22Rv1 (cell line): Measurements from ENCODE around the gene MXD1.

Experiments
- H3K27ac ChIP-seq: fragments of 450-650 bp; 2 replicates; pipeline ENCODE4 v1.5.1; 2017
- ZFX ChIP-seq: fragments of 450-650 bp; IDR thresholded peaks from 2 replicates; pipeline ENCODE4 v1.6.1; 2017; ENCODE audit warnings: antibody characterized with exemption, borderline replicate concordance
- TF ChIP-seq, protein P1 (sequence below): fragments of 450-650 bp; IDR thresholded peaks from 2 replicates; pipeline ENCODE4 v1.5.1; 2017; ENCODE audit warnings: mild to moderate bottlenecking

Gene MXD1, protein sequence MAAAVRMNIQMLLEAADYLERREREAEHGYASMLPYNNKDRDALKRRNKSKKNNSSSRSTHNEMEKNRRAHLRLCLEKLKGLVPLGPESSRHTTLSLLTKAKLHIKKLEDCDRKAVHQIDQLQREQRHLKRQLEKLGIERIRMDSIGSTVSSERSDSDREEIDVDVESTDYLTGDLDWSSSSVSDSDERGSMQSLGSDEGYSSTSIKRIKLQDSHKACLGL

GRCh38 chr2:69914950-69915945 lies at the start of gene MXD1:
TSS of gene MXD1 (plus strand) at chr2:69915109. CDS start at chr2:69915331, 222 bp downstream.
- H3K27ac ChIP-seq, result peak within 1 kb of the TSS; percentile 95
- TF ChIP-seq, protein P1, sequence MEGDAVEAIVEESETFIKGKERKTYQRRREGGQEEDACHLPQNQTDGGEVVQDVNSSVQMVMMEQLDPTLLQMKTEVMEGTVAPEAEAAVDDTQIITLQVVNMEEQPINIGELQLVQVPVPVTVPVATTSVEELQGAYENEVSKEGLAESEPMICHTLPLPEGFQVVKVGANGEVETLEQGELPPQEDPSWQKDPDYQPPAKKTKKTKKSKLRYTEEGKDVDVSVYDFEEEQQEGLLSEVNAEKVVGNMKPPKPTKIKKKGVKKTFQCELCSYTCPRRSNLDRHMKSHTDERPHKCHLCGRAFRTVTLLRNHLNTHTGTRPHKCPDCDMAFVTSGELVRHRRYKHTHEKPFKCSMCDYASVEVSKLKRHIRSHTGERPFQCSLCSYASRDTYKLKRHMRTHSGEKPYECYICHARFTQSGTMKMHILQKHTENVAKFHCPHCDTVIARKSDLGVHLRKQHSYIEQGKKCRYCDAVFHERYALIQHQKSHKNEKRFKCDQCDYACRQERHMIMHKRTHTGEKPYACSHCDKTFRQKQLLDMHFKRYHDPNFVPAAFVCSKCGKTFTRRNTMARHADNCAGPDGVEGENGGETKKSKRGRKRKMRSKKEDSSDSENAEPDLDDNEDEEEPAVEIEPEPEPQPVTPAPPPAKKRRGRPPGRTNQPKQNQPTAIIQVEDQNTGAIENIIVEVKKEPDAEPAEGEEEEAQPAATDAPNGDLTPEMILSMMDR, result no peak
- no peak for TF ChIP-seq ZFX

DNA sequence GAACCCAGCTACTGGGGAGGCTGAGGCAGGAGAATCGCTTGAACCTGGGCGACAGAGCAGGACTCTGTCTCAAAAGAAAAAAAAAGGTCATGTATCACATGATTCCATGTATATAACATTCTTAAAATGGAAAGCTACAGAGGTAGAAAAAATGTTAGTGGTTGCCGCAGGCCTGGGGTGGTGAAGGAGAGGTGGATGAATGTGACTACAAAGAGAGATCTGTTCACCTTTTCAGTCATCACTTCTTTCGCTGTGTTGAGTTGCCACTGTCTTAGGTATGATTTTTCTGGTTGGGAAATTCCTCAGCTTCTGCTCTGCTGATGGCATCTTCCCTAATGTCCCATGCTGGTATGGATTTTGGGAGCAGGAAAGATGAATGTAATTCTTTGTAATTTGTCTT lies 26.5 kb upstream of the MXD1 start:
- no peak overlapping the region for H3K27ac ChIP-seq
- TF ChIP-seq, protein P1, result no peak

DNA sequence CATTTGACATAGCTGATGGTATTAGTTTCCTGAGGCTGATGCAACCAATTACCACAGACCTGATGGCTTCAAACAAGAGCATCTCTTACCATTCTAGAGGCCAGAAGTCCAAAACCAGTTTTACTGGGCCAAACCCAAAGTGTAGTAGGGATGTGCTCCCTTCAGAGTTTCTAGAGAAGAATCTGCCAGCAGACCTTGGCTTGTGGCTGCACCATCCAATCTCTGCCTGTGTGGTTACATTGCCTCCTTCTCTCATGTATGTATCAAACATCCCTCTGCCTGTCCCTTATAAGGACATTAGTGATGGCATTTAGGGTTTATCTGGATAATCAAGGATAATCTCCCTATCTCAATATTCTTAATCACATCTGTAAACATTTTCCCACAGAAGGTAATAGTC lies 25.6 kb upstream of the MXD1 start:
- no peak overlapping the region for H3K27ac ChIP-seq
- TF ChIP-seq, protein P1, result no peak
- no peak for TF ChIP-seq ZFX

DNA sequence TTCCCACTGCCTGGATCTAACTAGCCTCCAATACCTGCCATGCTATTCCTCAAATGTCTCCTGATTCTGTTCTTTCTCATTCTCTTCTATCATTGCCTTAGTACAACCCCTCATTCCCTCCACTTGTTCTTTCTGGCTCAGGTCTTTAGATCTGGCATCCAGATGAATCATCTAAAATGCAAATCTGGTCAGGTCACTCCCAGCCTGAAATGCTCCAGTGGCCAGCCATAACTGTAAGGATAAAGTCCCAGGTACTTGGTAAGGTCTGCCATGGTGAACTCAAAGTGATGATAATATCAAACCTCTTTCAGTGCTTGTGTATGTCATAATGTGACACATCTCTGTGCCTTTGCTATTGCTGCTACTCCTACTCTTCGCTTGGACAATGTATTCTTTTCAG lies 24.0 kb upstream of the MXD1 start:
- TF ChIP-seq, protein P1, result no peak
- TF ChIP-seq ZFX, result no peak

DNA sequence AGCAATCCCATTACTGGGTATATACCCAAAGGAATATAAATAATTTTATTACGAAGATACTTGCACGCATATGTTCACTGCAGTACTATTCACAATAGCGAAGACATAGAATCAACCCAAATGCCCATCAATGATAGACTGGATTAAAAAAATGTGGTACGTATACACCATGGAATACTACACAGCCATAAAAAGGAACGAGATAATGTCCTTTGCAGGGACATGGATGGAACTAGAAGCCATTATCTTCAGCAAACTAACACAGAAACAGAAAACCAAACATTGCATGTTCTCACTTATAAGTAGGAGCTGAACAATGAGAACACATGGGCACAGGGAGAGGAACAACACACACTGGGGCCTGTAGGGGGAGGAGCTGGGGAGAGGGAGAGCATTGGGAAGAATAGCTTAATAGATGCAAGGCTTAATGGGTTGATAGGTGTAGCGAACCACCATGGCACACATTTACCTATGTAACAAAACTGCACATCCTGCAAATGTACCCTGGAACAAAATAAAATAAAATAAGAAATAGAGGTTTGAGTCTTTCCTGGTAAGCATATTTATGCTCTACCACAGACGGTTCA lies 22.0 kb upstream of the MXD1 start:
- H3K27ac ChIP-seq, result peak overlapping the region; percentile 60

More for the DNA sequence above, 24.0 kb upstream of the MXD1 start:
- no peak overlapping the region for H3K27ac ChIP-seq

- no peak for TF ChIP-seq ZFX
- TF ChIP-seq, protein P1, result no peak
- peak within 1 kb of the TSS; percentile 60 for H3K27ac ChIP-seq
Measured at GRCh38 chr2:69893684-69894551, 21.0 kb upstream of the MXD1 start, which contains the start of gene SNRNP27. TSS of gene SNRNP27 (plus strand) at chr2:69893956. CDS start at chr2:69893985, 29 bp downstream.

DNA sequence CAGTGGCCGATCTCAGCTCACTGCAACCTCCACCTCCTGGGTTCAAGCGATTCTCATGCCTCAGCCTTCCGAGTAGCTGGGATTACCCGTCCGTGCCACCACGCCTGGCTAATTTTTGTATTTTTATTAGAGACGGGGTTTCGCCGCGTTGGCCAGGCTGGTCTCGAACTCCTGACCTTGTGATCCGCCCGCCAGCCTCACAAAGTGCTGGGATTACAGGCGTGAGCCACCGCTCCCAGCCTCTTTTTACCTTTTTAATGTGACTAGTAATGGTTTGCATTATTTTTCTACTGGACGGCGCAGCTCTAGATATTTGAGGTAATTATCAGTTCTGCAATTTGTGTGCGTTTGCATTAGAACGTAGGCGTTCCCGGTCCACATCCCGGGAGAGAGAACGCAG lies 20.2 kb upstream of the MXD1 start:
- peak overlapping the region; percentile 60; the same call in 1 of the 2 replicates for H3K27ac ChIP-seq
